Measurements from ENCODE around the gene CXCL5.

Gene CXCL5

DNA sequence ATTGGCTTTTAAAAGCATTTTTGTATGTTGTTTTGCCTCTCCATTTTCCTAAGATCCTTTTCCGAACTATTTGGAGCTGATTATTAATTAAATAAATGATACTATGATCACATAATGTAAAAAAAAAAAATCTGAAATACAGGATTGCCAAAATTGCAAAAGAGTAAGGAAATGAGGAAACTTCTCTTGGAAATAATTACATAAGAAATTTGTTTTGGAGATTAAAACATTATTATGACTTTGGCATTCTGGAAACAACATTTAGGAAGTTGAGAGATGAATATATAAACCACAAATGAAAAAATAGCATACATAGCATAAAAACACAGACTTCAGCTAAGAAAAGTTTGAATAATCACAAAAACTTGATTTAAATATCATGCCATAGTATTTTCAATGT is 50.2 kb downstream of the CXCL5 start:
- no peak overlapping the region for H3K27ac ChIP-seq (ENCODE audit: low read depth, low read length)
- no peak overlapping the region for H3K9ac ChIP-seq (ENCODE audit: low read depth, low read length)
- no peak overlapping the region for H3K4me3 ChIP-seq (ENCODE audit: low read depth, low read length)
- H3K4me1 ChIP-seq (ENCODE audit: control insufficient read depth, insufficient read depth, low read length), result peaks cover 39% of the 10 kb centered on the region
- H3K9me3 ChIP-seq (ENCODE audit: control insufficient read depth, insufficient read depth, low read length), result no peaks in the 10 kb centered on the region; the same call in 1 of the 2 replicates
- H3K27me3 ChIP-seq (ENCODE audit: control insufficient read depth, insufficient read depth, low read length), result peaks cover 70% of the 10 kb centered on the region
- no peaks in the 10 kb centered on the region for H3K36me3 ChIP-seq (ENCODE audit: control insufficient read depth, insufficient read depth, low read length)

DNA sequence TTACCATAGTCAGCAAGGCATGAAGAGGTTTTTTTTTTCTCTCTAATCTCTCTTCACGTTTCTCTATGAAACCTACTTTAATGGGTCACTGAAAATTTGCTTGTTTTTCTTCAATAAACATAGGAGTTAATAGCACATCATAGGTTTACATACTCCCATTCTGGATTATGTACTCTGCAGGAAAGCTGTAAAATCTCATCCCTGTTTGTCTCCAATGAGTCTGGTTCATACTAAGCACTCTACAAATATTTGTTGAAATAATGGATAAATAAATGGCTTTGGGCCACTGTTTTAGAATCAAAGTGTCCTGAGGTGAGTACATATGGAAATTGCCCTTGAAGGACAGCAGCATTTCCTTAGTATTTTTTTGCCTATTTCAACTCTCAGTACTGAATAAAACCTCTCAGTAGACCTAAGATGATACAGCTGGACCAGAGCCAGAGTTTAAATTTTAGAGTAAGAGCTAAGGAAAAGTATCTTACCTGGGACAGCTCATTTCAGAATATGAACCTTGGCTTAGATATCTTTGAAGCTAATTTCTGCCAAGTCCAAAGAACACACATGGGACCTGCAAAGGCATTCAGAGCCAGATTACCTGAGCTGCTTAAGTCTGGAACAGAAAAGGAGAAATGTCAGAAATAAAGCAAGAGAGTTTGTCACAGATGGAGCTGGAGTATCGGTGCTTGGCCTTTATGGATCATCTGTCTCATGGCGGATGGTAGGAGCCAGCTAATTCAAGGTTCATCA is 51.1 kb downstream of the CXCL5 start:
- H3K4me3 ChIP-seq (ENCODE audit: low read depth, low read length), result no peak overlapping the region
- H3K27ac ChIP-seq (ENCODE audit: low read depth, low read length), result no peak overlapping the region
- H3K4me1 ChIP-seq (ENCODE audit: control insufficient read depth, insufficient read depth, low read length), result peaks cover 36% of the 10 kb centered on the region
- no peaks in the 10 kb centered on the region for H3K9me3 ChIP-seq (ENCODE audit: control insufficient read depth, insufficient read depth, low read length)
- no peak overlapping the region for H3K9ac ChIP-seq (ENCODE audit: low read depth, low read length)
- H3K36me3 ChIP-seq (ENCODE audit: control insufficient read depth, insufficient read depth, low read length), result no peaks in the 10 kb centered on the region
- H3K27me3 ChIP-seq (ENCODE audit: control insufficient read depth, insufficient read depth, low read length), result peaks cover 79% of the 10 kb centered on the region

DNA sequence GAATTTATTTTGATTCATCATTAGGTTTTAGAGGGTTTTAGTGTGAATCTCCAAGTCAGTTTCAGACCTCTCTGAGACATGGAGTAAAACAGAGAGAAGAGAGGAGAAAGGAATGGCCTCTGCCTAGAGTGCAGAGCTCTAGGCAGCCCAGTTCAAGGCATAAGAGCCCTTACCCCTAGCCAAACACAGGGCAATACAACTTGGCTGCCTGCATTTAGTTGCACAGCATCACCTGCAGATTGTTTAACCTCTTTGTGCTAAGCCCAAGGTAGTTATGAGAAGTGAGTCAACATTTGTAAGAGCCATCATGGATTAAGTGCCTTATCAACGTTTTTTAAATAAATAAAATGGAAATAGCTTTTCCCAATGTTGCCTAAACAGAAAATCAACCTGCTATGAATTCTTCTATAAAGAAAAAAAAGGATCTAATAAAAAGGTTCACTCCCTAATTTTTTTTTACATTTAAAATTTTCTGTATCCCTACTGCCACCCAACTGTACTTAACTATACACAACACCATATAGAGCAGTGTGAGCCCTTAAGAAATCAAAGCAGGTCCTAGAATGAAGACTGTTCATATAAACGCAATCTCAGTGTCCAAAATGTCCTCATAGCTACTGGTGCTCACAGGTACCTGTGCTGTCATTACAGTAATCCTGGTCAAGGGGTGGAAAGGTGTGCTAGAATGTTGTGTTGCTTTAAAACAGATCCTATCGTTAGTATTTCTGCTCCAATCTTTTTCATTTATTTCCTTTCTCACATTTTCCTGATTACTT is 52.6 kb downstream of the CXCL5 start:
- Histone ChIP-seq H3K36me3 (ENCODE audit: control insufficient read depth, insufficient read depth, low read length) (no peaks in the 10 kb centered on the region), H3K27me3 (ENCODE audit: control insufficient read depth, insufficient read depth, low read length) (peaks cover 94% of the 10 kb centered on the region), H3K4me1 (ENCODE audit: control insufficient read depth, insufficient read depth, low read length) (peaks cover 26% of the 10 kb centered on the region)

More for the DNA sequence above, 52.6 kb downstream of the CXCL5 start:
- no peak overlapping the region for H3K9ac ChIP-seq (ENCODE audit: low read depth, low read length)
- H3K4me3 ChIP-seq (ENCODE audit: low read depth, low read length), result no peak overlapping the region
- no peaks in the 10 kb centered on the region for H3K9me3 ChIP-seq (ENCODE audit: control insufficient read depth, insufficient read depth, low read length)
- H3K27ac ChIP-seq (ENCODE audit: low read depth, low read length), result no peak overlapping the region
